NB4 (cell line): ENCODE results near the gene TUBB4B.

Experiments
- MYC ChIP-seq: IDR thresholded peaks from 2 replicates; pipeline ENCODE4 v1.6.1; 2011; ENCODE audit warnings: low read depth, low read length
- POLR2A ChIP-seq: IDR thresholded peaks from 2 replicates; pipeline ENCODE4 v1.6.1; 2011; ENCODE audit warnings: mild to moderate bottlenecking; ENCODE audit not compliant: insufficient read length; ENCODE audit errors: extremely low read depth
- TF ChIP-seq, protein P1 (sequence below): IDR thresholded peaks from one replicate; pipeline ENCODE4 v1.5.1; 2012; ENCODE audit warnings: low read depth, low read length
- TF ChIP-seq, protein P2 (sequence below): IDR thresholded peaks from 2 replicates; pipeline ENCODE4 v1.6.1; 2011; ENCODE audit warnings: low read depth, low read length

DNA sequence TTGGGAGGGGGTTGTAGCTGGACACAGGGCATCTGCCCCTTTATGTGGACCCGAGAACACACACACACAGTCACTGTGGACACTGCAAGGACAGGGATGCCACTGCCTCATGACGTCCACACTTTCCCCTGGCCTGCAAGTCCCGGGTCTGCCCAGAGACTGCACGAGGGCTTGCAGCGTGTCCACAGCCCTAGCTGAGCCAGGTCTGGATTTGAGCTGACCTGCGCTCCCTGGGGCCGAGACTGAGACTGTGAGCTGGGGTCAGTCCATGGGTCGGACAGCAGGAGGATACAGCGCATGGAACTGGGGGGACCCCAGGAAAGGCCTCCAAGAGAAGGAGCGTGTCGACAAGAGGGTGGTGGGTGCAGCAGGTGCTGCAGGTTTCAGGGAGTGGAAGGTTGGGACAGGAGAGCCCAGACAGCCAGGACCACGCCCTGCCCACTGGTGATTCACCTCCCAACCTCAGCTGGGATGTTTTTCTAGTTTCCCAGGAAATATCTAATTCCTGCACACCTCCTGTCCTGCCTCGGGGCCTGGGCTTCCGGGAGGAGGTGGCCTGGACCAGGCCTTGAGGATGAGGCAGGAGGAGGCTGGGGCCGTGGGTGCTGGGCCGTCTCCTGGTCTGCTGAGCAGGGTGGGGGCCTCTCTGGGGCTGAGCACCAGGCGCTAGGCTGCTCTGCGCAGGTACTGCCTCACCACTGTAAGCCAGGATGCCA, 14.6 kb upstream of the TUBB4B start:
- TF ChIP-seq, protein P1, sequence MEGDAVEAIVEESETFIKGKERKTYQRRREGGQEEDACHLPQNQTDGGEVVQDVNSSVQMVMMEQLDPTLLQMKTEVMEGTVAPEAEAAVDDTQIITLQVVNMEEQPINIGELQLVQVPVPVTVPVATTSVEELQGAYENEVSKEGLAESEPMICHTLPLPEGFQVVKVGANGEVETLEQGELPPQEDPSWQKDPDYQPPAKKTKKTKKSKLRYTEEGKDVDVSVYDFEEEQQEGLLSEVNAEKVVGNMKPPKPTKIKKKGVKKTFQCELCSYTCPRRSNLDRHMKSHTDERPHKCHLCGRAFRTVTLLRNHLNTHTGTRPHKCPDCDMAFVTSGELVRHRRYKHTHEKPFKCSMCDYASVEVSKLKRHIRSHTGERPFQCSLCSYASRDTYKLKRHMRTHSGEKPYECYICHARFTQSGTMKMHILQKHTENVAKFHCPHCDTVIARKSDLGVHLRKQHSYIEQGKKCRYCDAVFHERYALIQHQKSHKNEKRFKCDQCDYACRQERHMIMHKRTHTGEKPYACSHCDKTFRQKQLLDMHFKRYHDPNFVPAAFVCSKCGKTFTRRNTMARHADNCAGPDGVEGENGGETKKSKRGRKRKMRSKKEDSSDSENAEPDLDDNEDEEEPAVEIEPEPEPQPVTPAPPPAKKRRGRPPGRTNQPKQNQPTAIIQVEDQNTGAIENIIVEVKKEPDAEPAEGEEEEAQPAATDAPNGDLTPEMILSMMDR: no peak
- TF ChIP-seq, protein P2, sequence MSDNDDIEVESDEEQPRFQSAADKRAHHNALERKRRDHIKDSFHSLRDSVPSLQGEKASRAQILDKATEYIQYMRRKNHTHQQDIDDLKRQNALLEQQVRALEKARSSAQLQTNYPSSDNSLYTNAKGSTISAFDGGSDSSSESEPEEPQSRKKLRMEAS: no peak
- TF ChIP-seq POLR2A (no peak), MYC (no peak)
